ENCODE measurements around the gene CLEC11A. TPM values are rescaled to one million over a fixed set of nuclear protein-coding genes. Genes with fewer than 3 reads are reported as not detected.
A peak's percentile ranks its signal among the peaks of the same experiment; 100 is the strongest.

Gene CLEC11A
- total RNA-seq, 4 donors from 2014 or later = 3.3 to 4.6 (median 4.0) TPM; not detected in 1

DNA sequence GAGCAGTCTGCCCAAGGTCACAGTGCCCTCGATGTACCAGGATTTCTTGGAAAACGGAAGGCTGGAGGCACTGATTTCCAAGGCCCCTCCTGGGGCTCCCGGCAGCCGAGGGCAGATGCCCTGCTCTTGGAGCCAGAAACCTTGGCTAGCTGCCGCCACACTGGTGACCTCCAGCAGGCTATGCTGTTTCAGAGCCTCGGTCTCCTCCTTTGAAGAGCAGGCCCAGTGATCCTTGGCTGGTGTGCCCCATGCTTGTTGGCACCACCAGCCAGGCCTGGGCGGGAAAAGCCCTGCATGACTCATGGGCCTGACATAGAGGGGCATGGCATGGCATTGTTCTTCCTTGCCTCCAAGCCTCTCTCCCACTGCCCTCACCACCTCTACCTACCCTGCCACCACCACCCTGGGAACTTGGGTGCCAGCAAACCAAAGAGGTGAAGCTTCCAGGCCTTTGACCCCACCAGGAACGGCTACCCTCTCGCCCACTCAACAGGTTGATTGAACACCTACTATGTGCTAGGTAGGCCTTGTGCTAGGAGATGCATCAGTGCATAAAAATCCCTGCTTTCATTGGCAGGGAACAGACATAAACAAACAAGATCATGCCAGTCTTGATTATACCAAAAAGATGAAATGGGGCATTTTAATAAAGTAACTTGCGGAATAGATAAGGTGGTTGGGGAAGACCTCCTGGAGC, 1.6 kb upstream of the CLEC11A start:
- DNase-seq = no peak
- H3K9me3 ChIP-seq = peaks cover 0 to 6% (median 0%) of the 10 kb centered on the region in 4 donors
- no peak overlapping the region for H3K4me3 ChIP-seq
- H3K4me1 ChIP-seq = peaks cover 0 to 37% (median 10%) of the 10 kb centered on the region in 4 donors
- TF ChIP-seq POLR2A (IDR thresholded peaks at IDR 0.05) (no peak), CTCF (IDR thresholded peaks at IDR 0.05) (no peak)
- no peaks in the 10 kb centered on the region for H3K36me3 ChIP-seq
- no peak overlapping the region for H3K27ac ChIP-seq
- H3K27me3 ChIP-seq = peaks cover 0 to 16% of the 10 kb centered on the region in 2 donors

GRCh38 chr19:50722201-50723013, 757 bp upstream of the CLEC11A start:
- peaks cover 0 to 16% of the 10 kb centered on the region in 2 donors for H3K27me3 ChIP-seq
- H3K27ac ChIP-seq = peak overlapping the region in 2 of 4 donors; percentile 50 to 58
- no peaks in the 10 kb centered on the region for H3K36me3 ChIP-seq
- peak overlapping the region in 1 of 4 donors; percentile 62 for H3K4me3 ChIP-seq
- peaks cover 0 to 6% (median 0%) of the 10 kb centered on the region in 4 donors for H3K9me3 ChIP-seq
- no peak for TF ChIP-seq CTCF (IDR thresholded peaks at IDR 0.05)
- no peak for TF ChIP-seq POLR2A (IDR thresholded peaks at IDR 0.05)
- no peak for DNase-seq
- peaks cover 0 to 37% (median 10%) of the 10 kb centered on the region in 4 donors for H3K4me1 ChIP-seq

- peaks cover 0 to 4% of the 10 kb centered on the region in 2 donors for H3K27me3 ChIP-seq
- peaks cover 0 to 6% (median 0%) of the 10 kb centered on the region in 4 donors for H3K9me3 ChIP-seq
- peaks cover 0 to 24% (median 6%) of the 10 kb centered on the region in 4 donors for H3K4me1 ChIP-seq
- TF ChIP-seq POLR2A (IDR thresholded peaks at IDR 0.05) = no peak
- TF ChIP-seq CTCF (IDR thresholded peaks at IDR 0.05) = peak in 1 of 6 experiments; percentile 12
- H3K36me3 ChIP-seq = no peaks in the 10 kb centered on the region
- no peak for DNase-seq
- peak overlapping the region; percentile 20 to 62 (median 54) for H3K4me3 ChIP-seq
- peak overlapping the region in 2 of 4 donors; percentile 46 to 58 for H3K27ac ChIP-seq
Observed at GRCh38 chr19:50723735-50724521, 764 bp downstream of the CLEC11A start.

DNA sequence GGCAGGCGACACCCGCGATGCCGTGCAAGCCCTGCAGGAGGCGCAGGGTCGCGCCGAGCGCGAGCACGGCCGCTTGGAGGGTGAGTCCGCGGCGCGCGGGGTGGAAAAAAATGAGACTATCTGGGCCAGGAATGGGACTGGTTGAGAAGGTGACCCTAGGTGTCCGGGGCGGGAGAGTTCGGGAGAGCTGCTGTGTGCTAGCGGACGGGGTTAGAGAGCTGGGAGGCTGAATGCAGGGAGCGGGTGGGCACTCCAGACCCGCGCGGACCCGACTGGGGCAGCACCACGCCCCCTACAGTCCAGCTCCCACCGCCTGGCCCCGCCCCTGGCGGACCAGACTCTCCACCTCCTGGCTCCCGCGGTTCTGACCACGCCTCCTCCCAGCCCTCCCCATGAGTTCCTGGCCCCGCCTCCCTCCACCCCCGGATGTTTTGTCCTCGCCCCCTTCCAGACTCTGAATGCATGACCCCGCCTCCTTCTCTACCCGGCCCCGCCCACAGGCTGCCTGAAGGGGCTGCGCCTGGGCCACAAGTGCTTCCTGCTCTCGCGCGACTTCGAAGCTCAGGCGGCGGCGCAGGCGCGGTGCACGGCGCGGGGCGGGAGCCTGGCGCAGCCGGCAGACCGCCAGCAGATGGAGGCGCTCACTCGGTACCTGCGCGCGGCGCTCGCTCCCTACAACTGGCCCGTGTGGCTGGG, 1.5 kb downstream of the CLEC11A start:
- H3K27me3 ChIP-seq = no peaks in the 10 kb centered on the region
- H3K36me3 ChIP-seq = no peaks in the 10 kb centered on the region
- H3K27ac ChIP-seq = peak overlapping the region in 3 of 4 donors; percentile 47 to 66 (median 51)
- H3K4me3 ChIP-seq = peak overlapping the region; percentile 39 to 62 (median 54)
- peak; percentile 87 to 97 (median 94) for DNase-seq
- TF ChIP-seq POLR2A (IDR thresholded peaks at IDR 0.05) = peak in 1 of 2 donors; percentile 45
- TF ChIP-seq CTCF (IDR thresholded peaks at IDR 0.05) = peak in 5 of 6 experiments; percentile 21 to 66 (median 51)
- H3K4me1 ChIP-seq = peaks cover 0 to 20% (median 3%) of the 10 kb centered on the region in 4 donors
- H3K9me3 ChIP-seq = peaks cover 0 to 6% (median 0%) of the 10 kb centered on the region in 4 donors
